Activated naive CD4-positive, alpha-beta T cell treated with anti-CD3 and anti-CD28 coated beads for 36 hours (primary cell): Measurements from ENCODE around the gene TMEM242. TPM values are rescaled to one million over a fixed set of nuclear protein-coding genes. Genes with fewer than 3 reads are reported as not detected.

Experiments used
- CTCF ChIA-PET: fragments of 350-600 bp; sonication (Branson Sonifier 250); formaldehyde crosslinking; loops from one replicate; lab custom pipeline; 2021; ENCODE audit warnings: antibody characterized with exemption; lab: Charles Lee
- DNase-seq: peaks from one replicate; pipeline ENCODE4 v3.0.0-alpha.2; 2020
- H3K27ac Mint-ChIP-seq: one replicate; pipeline ENCODE4 v1.8.0; 2021; ENCODE audit warnings: mild to moderate bottlenecking, mixed read lengths
- H3K27me3 Mint-ChIP-seq: one replicate; pipeline ENCODE4 v1.8.0; 2021; ENCODE audit warnings: low read depth, mixed read lengths
- H3K36me3 Mint-ChIP-seq: one replicate; pipeline ENCODE4 v1.8.0; 2021; ENCODE audit warnings: low read depth, mixed read lengths
- H3K4me1 Mint-ChIP-seq: one replicate; pipeline ENCODE4 v1.8.0; 2021; ENCODE audit warnings: low read depth, mixed read lengths
- H3K4me3 Mint-ChIP-seq: one replicate; pipeline ENCODE4 v1.8.0; 2021; ENCODE audit warnings: mild to moderate bottlenecking, moderate library complexity, mixed read lengths
- H3K9me3 Mint-ChIP-seq: one replicate; pipeline ENCODE4 v1.8.0; 2021; ENCODE audit warnings: mixed read lengths
- intact Hi-C: fragments of 100-400 bp; cut with micrococcal nuclease; formaldehyde crosslinking; loops from one replicate; pipeline ENCODE4 v1.15.1; 2023
- total RNA-seq, 2 experiments: library from RNA; stranded (reverse); gene quantifications; one replicate each; pipeline ENCODE4 v1.2.3, GENCODE V29; 2021

The TMEM242 gene
- total RNA-seq, 2 experiments from 2014 or later: 9.3 to 10.3 TPM

DNA sequence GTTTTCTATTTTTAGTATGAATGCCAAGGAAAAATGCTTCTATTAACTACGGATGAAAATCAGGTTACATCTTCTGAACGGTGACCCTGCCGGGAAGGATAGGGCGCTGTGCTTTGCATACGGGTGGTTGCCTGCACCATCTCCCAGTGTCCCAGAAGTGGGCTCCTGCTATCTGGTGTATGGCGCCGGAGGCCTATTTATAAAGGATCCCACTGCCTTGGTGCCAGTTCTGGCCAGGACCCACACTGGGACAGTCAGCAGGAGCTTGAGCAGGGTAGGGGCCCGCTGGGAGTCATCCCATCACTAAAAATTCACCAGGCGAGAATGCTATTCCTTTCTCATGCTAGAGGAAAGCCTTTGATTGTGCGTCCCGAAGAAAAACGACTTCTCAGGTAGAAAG, 22.9 kb downstream of the TMEM242 start:
- Mint-ChIP-seq H3K27ac (no peak overlapping the region), H3K27me3 (no peaks in the 10 kb centered on the region), H3K9me3 (no peaks in the 10 kb centered on the region), H3K36me3 (peaks cover 7% of the 10 kb centered on the region), H3K4me3 (no peak overlapping the region), H3K4me1 (peaks cover 3% of the 10 kb centered on the region)
- intact Hi-C loops: no loop called here
- CTCF ChIA-PET: interaction anchor here (0.6 kb wide), 3 partner anchors 366 to 744 kb away, joined by 3 to 6 read pairs (median 3); no protein-coding TSS in a partner anchor
- no peak for DNase-seq

DNA sequence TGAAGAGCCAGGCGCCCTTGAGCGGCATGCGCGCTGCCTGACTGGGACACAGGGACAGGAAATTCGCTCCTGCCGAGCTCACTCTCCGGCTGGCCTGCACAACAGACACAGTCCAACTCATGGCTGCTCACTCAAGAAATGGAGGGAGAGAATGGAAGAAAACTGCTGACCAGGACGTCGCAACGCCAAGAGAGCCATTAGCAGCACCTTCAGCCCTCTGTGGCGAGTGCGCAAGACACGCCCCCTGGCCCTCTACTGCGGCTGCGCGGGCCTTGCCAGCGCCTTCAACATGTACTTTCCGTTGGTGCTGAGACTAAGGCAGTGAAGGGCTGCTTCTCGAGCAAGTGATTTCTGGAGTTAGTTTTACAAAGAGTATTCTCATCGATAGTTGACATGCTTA, 23.3 kb downstream of the TMEM242 start:
- CTCF ChIA-PET: no interaction called here
- no peak for DNase-seq
- intact Hi-C loops: no loop called here
- Mint-ChIP-seq H3K9me3 (no peaks in the 10 kb centered on the region), H3K36me3 (peaks cover 7% of the 10 kb centered on the region), H3K27me3 (no peaks in the 10 kb centered on the region), H3K4me3 (no peak overlapping the region), H3K27ac (no peak overlapping the region), H3K4me1 (peaks cover 3% of the 10 kb centered on the region)

DNA sequence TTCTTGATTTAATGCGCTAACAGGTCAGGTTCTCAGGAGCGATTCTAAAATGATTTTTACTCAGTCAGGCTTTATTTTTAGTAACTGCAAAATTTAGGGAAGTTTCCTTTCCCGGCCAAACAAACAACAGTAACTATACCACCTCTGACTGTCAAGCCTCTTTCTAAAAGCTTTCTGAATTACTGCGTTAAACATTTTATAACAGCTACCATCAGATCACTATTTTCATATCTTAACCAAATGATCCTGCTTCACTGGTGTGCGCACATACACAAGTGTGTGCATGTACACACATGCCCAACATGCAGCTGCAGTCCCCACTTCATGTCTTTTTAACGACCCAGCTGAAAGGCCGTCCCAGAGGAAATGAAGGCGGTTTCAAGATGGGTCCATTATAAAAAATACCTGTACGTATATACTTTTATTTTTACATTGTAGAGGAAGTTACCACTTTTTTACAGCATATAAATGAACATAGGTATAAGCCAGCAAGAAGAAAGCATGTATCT, 25.0 kb downstream of the TMEM242 start:
- CTCF ChIA-PET: interaction anchor here (1.0 to 1.3 kb wide), 2 partner anchors 23 to 37 kb away, joined by 3 to 4 read pairs; no protein-coding TSS in a partner anchor
- Mint-ChIP-seq H3K27me3 (no peaks in the 10 kb centered on the region), H3K36me3 (peaks cover 7% of the 10 kb centered on the region), H3K4me3 (no peak overlapping the region), H3K9me3 (no peaks in the 10 kb centered on the region), H3K27ac (no peak overlapping the region), H3K4me1 (peaks cover 3% of the 10 kb centered on the region)
- no peak for DNase-seq
- intact Hi-C loops: no loop called here

DNA sequence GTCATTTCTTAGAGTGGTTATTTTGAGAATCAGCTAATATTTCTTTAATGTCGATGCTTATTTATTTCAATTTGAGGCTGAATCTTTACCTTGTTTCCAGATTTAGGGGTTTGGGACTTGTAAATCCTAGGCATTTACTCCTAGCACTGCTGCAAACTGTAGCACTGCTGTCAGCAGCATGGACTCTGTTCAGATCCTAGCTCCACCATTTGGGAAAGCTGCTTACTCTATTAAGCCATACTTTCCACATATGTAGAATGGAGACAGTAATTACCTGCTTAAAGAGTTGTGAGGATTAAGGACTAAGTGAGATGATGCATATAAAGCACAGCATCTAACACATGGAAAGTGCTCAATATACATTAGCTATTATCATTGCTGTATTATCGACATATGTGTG, 28.7 kb downstream of the TMEM242 start:
- CTCF ChIA-PET: no interaction called here
- Mint-ChIP-seq H3K4me3 (no peak overlapping the region), H3K27me3 (no peaks in the 10 kb centered on the region), H3K9me3 (no peaks in the 10 kb centered on the region), H3K4me1 (peaks cover 3% of the 10 kb centered on the region), H3K27ac (no peak overlapping the region), H3K36me3 (peaks cover 1% of the 10 kb centered on the region)
- DNase-seq: no peak
- intact Hi-C loops: no loop called here

DNA sequence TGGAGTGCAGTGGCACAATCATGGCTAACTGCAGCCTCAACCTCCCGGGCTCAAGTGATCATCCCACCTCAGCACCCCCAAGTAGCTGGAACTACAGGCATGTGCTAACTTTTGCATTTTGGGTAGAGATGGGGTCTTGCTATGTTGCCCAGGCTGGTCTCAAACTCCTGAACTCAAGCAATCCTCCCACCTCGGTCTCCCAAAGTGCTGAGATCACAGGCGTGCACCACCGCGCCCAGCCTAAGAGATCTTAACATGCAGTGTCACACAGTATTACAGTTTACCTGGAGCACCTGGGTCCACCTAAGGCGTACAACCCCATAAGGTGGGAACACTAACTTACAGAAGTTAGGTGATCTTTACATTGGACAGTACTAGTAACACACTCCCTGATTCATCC, 29.5 kb downstream of the TMEM242 start:
- CTCF ChIA-PET: no interaction called here
- no peak overlapping the region for H3K4me3 Mint-ChIP-seq

DNA sequence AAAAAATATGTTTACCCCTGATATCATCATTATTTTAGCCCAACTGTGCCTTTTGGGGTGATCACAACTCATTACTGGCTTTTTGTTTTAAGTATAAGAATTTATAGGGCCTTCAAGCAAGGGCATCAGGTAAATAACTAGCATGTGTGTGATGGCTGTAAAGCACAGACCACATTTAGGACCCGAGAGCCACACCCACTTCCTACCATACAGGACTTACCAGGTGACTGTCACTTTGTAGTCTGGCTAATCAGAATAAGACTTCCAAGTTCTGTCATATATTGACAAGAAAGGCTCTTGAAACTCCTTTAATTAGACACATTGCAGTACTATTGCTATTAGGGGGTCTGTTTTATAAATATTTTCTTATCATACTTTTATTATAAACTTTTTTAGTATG, 31.1 kb downstream of the TMEM242 start:
- H3K4me3 Mint-ChIP-seq: no peak overlapping the region
- CTCF ChIA-PET: no interaction called here
- no peaks in the 10 kb centered on the region for H3K9me3 Mint-ChIP-seq
- no peaks in the 10 kb centered on the region for H3K36me3 Mint-ChIP-seq
- peaks cover 3% of the 10 kb centered on the region for H3K4me1 Mint-ChIP-seq
- no peaks in the 10 kb centered on the region for H3K27me3 Mint-ChIP-seq
- DNase-seq: no peak
- H3K27ac Mint-ChIP-seq: no peak overlapping the region
- intact Hi-C loops: no loop called here

More for the DNA sequence above, 29.5 kb downstream of the TMEM242 start:
- no peak overlapping the region for H3K27ac Mint-ChIP-seq
- no peak for DNase-seq
- H3K27me3 Mint-ChIP-seq: no peaks in the 10 kb centered on the region
- no peaks in the 10 kb centered on the region for H3K9me3 Mint-ChIP-seq
- intact Hi-C loops: no loop called here
- H3K4me1 Mint-ChIP-seq: peaks cover 3% of the 10 kb centered on the region
- no peaks in the 10 kb centered on the region for H3K36me3 Mint-ChIP-seq

DNA sequence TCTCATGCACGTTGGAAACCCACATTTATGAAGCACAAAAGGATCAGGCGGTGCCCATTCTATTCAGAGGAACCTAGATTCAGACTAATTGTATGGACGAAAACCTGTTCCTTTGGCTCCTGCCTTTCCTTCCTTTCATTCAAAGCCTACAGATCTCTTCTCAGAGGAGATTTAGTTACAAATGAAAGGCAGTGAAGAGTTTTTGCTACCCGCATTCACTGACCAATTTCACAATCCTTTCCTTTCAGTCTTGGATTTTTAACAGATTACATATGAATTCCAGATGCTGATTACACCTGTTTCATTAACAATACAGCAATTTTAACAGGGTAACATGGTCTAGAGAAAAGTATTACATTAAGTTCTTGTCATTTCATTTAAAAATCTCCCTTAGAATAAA, 32.0 kb downstream of the TMEM242 start:
- Mint-ChIP-seq H3K27me3 (no peaks in the 10 kb centered on the region), H3K27ac (no peak overlapping the region), H3K9me3 (no peaks in the 10 kb centered on the region), H3K36me3 (no peaks in the 10 kb centered on the region), H3K4me3 (no peak overlapping the region), H3K4me1 (peaks cover 3% of the 10 kb centered on the region)
- DNase-seq: no peak
- CTCF ChIA-PET: interaction anchor here (1.4 kb wide), 1 partner anchor 16 kb away, joined by 3 read pairs; no protein-coding TSS in a partner anchor
- intact Hi-C loops: no loop called here

DNA sequence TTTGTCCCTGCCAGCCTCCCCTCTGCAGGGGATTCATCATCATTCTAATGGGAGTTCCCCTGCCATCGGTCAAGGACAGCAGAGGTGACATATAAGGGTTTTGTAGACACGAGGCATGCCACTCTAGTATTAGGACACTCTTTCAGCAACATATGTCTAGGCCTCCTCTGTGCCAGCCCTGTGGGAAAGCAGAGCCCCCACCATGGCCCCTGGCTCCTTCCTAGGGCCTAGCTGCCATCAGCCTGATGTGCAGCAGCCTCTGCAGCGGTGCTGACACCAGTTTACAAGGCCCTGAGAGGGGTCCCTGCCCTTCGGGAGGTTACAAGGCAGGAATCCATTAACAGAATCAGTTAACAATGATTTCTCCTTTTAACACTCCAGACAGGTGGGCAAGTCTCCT, 32.5 kb downstream of the TMEM242 start:
- peaks cover 3% of the 10 kb centered on the region for H3K4me1 Mint-ChIP-seq
- intact Hi-C loops: no loop called here
- no peaks in the 10 kb centered on the region for H3K27me3 Mint-ChIP-seq
- H3K27ac Mint-ChIP-seq: no peak overlapping the region
- H3K36me3 Mint-ChIP-seq: no peaks in the 10 kb centered on the region
- DNase-seq: no peak
- H3K9me3 Mint-ChIP-seq: no peaks in the 10 kb centered on the region
- CTCF ChIA-PET: interaction anchor here (1.4 kb wide), 1 partner anchor 15 kb away, joined by 3 read pairs; no protein-coding TSS in a partner anchor
- no peak overlapping the region for H3K4me3 Mint-ChIP-seq

DNA sequence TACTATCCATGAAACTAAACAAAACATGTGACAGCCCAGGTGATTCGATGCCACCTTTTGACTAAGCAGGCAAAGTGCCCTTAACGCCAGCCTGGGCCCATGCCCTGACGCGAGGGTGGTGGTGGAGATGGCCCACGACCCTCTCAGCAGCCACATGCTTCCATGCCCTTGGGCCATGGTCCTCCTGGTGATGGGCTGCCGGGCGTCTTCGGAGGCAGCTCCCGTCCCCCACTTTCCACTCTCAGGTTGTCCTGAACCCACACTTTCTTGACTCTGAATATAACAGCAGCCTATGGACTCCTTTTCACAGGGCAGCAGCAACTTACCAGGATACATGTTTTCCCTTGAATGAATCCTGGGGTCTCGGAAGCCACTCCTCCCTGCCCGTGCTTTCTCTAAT, 33.6 kb downstream of the TMEM242 start:
- no peak for DNase-seq
- intact Hi-C loops: no loop called here
- Mint-ChIP-seq H3K36me3 (no peaks in the 10 kb centered on the region), H3K27ac (no peak overlapping the region), H3K4me1 (peaks cover 3% of the 10 kb centered on the region), H3K9me3 (no peaks in the 10 kb centered on the region), H3K4me3 (no peak overlapping the region), H3K27me3 (no peaks in the 10 kb centered on the region)
- CTCF ChIA-PET: no interaction called here

DNA sequence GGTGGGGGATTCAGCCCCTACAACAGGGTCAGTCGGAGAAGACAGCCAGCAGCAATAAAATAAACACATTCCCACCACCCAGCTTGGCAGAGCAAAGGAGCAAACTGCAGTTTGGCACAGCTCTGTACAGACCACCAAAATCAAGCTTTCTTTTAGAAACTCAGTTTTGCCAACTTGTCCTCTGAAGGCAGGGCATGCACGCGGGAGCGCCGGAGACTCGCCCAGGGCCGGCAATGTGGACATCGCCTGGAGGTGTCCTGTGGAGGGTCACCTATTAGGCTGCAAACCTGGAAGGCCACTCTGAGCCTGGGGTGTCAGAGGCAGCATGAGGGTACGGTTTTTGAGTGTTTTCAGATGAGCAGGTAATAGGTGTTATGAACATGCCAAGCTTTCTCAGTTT, 34.7 kb downstream of the TMEM242 start:
- H3K4me1 Mint-ChIP-seq: peaks cover 3% of the 10 kb centered on the region
- H3K27ac Mint-ChIP-seq: no peak overlapping the region
- no peaks in the 10 kb centered on the region for H3K27me3 Mint-ChIP-seq
- H3K36me3 Mint-ChIP-seq: no peaks in the 10 kb centered on the region
- DNase-seq: no peak
- H3K9me3 Mint-ChIP-seq: no peaks in the 10 kb centered on the region
- CTCF ChIA-PET: interaction anchor here (0.6 to 1.5 kb wide), 3 partner anchors 14 to 424 kb away, joined by 3 to 5 read pairs (median 4); no protein-coding TSS in a partner anchor
- H3K4me3 Mint-ChIP-seq: no peak overlapping the region
- intact Hi-C loops: no loop called here

DNA sequence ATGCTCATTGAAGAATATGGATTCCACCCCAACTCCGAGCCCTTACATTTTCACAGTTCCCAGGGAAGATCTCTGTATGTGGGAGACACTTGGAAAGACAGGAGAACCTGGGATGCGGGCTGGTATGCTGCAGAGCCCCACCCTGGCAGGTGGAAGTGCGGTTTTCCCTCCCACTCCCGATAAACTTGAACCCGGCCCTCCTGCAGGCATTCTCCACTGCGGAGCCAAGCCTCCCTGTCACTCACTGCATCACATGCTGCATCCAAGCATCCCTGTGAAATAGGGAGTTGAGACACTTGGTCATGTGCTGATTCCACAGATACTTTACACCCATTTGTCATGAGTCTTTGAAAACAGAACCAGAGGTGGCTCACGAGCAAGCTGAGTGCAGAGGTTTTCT, 35.4 kb downstream of the TMEM242 start:
- CTCF ChIA-PET: interaction anchor here (1.5 kb wide), 1 partner anchor 13 kb away, joined by 5 read pairs; no protein-coding TSS in a partner anchor
- intact Hi-C loops: no loop called here
- no peaks in the 10 kb centered on the region for H3K27me3 Mint-ChIP-seq
- no peak overlapping the region for H3K27ac Mint-ChIP-seq
- H3K4me1 Mint-ChIP-seq: peaks cover 3% of the 10 kb centered on the region
- no peak for DNase-seq
- H3K36me3 Mint-ChIP-seq: no peaks in the 10 kb centered on the region
- no peaks in the 10 kb centered on the region for H3K9me3 Mint-ChIP-seq
- no peak overlapping the region for H3K4me3 Mint-ChIP-seq

DNA sequence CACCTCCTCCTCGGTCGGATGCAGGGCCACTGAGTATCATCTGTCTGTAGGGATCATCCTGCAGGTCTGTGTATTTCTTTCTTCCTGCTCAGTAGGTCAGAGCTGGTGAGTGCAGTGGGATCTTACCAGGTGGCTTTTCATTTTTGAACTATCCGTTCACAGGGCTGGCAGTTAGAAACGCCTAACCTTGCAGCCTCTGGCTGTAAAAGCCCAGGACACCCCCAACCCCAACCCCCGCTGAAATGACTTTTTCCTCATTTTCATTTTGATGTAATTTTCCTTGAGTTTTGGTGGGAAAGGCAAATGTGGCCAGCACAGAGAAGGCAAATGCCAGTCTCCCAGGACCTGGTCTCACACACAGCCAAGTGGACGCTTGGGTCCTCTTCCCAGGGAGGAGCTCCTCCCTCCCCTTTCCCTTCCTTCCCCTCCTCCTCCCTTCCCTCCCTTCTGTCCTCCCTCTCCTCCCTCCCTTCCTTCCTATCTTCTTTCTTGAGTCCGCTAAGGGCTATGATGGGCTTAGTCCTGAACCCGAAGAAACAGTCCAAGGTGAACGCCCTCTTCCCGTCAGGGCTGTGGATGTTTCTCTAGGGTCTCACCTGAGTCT, 36.0 kb downstream of the TMEM242 start:
- H3K9me3 Mint-ChIP-seq: no peaks in the 10 kb centered on the region
- no peaks in the 10 kb centered on the region for H3K4me1 Mint-ChIP-seq
- no peaks in the 10 kb centered on the region for H3K27me3 Mint-ChIP-seq
- no peaks in the 10 kb centered on the region for H3K36me3 Mint-ChIP-seq
- H3K4me3 Mint-ChIP-seq: no peak overlapping the region
- intact Hi-C loops: no loop called here
- DNase-seq: no peak
- no peak overlapping the region for H3K27ac Mint-ChIP-seq
- CTCF ChIA-PET: interaction anchor here (1.5 kb wide), 1 partner anchor 12 kb away, joined by 5 read pairs; no protein-coding TSS in a partner anchor

DNA sequence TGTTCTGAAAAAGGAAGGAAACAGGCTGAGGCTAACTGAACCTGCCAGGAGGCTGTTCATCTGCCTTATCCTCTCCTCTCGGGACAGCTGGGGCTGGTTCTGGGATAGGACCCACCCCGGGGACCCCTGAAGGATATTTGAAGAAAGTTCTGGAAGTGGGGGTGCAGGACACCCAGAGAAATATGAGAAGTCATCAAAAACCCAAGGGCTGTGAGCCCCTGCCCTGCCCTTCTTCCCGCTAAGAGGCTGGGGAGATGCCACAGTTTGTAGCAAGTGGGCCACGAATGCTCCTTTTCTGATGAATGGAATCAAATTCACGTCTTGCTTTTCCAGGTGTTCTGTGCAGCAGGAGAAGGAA, 37.9 kb downstream of the TMEM242 start:
- no peaks in the 10 kb centered on the region for H3K4me1 Mint-ChIP-seq
- intact Hi-C loops: no loop called here
- H3K27ac Mint-ChIP-seq: no peak overlapping the region
- no peaks in the 10 kb centered on the region for H3K9me3 Mint-ChIP-seq
- H3K27me3 Mint-ChIP-seq: no peaks in the 10 kb centered on the region
- no peak for DNase-seq
- CTCF ChIA-PET: interaction anchor here (0.6 to 1.4 kb wide), 2 partner anchors 49 to 55 kb away, joined by 5 to 6 read pairs; no protein-coding TSS in a partner anchor
- H3K36me3 Mint-ChIP-seq: no peaks in the 10 kb centered on the region
- no peak overlapping the region for H3K4me3 Mint-ChIP-seq
